ENCODE results near the gene WNT1. TPM values are rescaled to one million over a fixed set of nuclear protein-coding genes. Genes with fewer than 3 reads are reported as not detected.
A peak's percentile ranks its signal among the peaks of the same experiment; 100 is the strongest.

The WNT1 gene
- total RNA-seq, 1 donor from 2014 or later, result not detected

GRCh38 chr12:49017891-49018260, 39.8 kb downstream of the WNT1 start:
- Mint-ChIP-seq H3K4me3 (peak overlapping the region; percentile 90), H3K36me3 (ENCODE audit: low read depth) (peaks cover 41% of the 10 kb centered on the region), H3K4me1 (peaks cover 25% of the 10 kb centered on the region), H3K27me3 (no peaks in the 10 kb centered on the region), H3K9me3 (no peaks in the 10 kb centered on the region), H3K27ac (peak overlapping the region; percentile 91)
- intact Hi-C loops (cut with micrococcal nuclease), result loop anchor here (1.0 kb wide), 3 partner anchors 19 to 113 kb away; partner anchors contain the start of genes DDN and TUBA1B
- peak; percentile 79 for DNase-seq

GRCh38 chr12:49018261-49019119, 40.4 kb downstream of the WNT1 start, which contains the start of gene PRKAG1:
Gene PRKAG1 (minus strand): TSS chr12:49018776. CDS start chr12:49018740, 36 bp downstream.
- peak; percentile 99 for DNase-seq
- H3K9me3 Mint-ChIP-seq, result no peaks in the 10 kb centered on the region
- H3K4me1 Mint-ChIP-seq, result peaks cover 25% of the 10 kb centered on the region
- intact Hi-C loops (cut with micrococcal nuclease), result loop anchor here (1.0 kb wide), 3 partner anchors 19 to 113 kb away; partner anchors contain the start of genes DDN and TUBA1B
- H3K4me3 Mint-ChIP-seq, result peak within 1 kb of the TSS; percentile 90
- no peaks in the 10 kb centered on the region for H3K27me3 Mint-ChIP-seq
- peak within 1 kb of the TSS; percentile 91 for H3K27ac Mint-ChIP-seq
- H3K36me3 Mint-ChIP-seq (ENCODE audit: low read depth), result peaks cover 45% of the 10 kb centered on the region

- no peaks in the 10 kb centered on the region for H3K9me3 Mint-ChIP-seq
- peaks cover 45% of the 10 kb centered on the region for H3K36me3 Mint-ChIP-seq (ENCODE audit: low read depth)
- H3K27ac Mint-ChIP-seq, result peak overlapping the region; percentile 91
- peaks cover 25% of the 10 kb centered on the region for H3K4me1 Mint-ChIP-seq
- no peaks in the 10 kb centered on the region for H3K27me3 Mint-ChIP-seq
- no peak for DNase-seq
- intact Hi-C loops (cut with micrococcal nuclease), result no loop called here
- peak overlapping the region; percentile 90 for H3K4me3 Mint-ChIP-seq
These were observed 41.0 kb downstream of the WNT1 start for GRCh38 chr12:49019120-49019430.

- Mint-ChIP-seq H3K4me1 (peaks cover 25% of the 10 kb centered on the region), H3K9me3 (no peaks in the 10 kb centered on the region), H3K36me3 (ENCODE audit: low read depth) (peaks cover 51% of the 10 kb centered on the region), H3K27ac (peak overlapping the region; percentile 85), H3K4me3 (peak overlapping the region; percentile 90), H3K27me3 (no peaks in the 10 kb centered on the region)
- intact Hi-C loops (cut with micrococcal nuclease), result no loop called here
- DNase-seq, result peak; percentile 82
These were observed 41.6 kb downstream of the WNT1 start for GRCh38 chr12:49019443-49020324.

GRCh38 chr12:49020441-49020840, 42.3 kb downstream of the WNT1 start:
- Mint-ChIP-seq H3K27ac (no peak overlapping the region), H3K27me3 (no peaks in the 10 kb centered on the region), H3K4me3 (no peak overlapping the region), H3K9me3 (no peaks in the 10 kb centered on the region), H3K4me1 (peaks cover 23% of the 10 kb centered on the region), H3K36me3 (ENCODE audit: low read depth) (peaks cover 53% of the 10 kb centered on the region)
- DNase-seq, result no peak
- intact Hi-C loops (cut with micrococcal nuclease), result no loop called here

GRCh38 chr12:49021292-49021915, 43.3 kb downstream of the WNT1 start:
- DNase-seq, result no peak
- Mint-ChIP-seq H3K4me3 (no peak overlapping the region), H3K9me3 (no peaks in the 10 kb centered on the region), H3K27me3 (no peaks in the 10 kb centered on the region), H3K4me1 (peaks cover 21% of the 10 kb centered on the region), H3K27ac (no peak overlapping the region), H3K36me3 (ENCODE audit: low read depth) (peaks cover 59% of the 10 kb centered on the region)
- intact Hi-C loops (cut with micrococcal nuclease), result no loop called here

GRCh38 chr12:49022558-49023178, 44.5 kb downstream of the WNT1 start:
- Mint-ChIP-seq H3K4me3 (no peak overlapping the region), H3K27me3 (no peaks in the 10 kb centered on the region), H3K4me1 (peaks cover 14% of the 10 kb centered on the region), H3K36me3 (ENCODE audit: low read depth) (peaks cover 67% of the 10 kb centered on the region), H3K9me3 (no peaks in the 10 kb centered on the region), H3K27ac (peak overlapping the region; percentile 72)
- intact Hi-C loops (cut with micrococcal nuclease), result no loop called here
- DNase-seq, result no peak

GRCh38 chr12:49023812-49024211, 45.7 kb downstream of the WNT1 start:
- Mint-ChIP-seq H3K9me3 (no peaks in the 10 kb centered on the region), H3K27ac (no peak overlapping the region), H3K36me3 (ENCODE audit: low read depth) (peaks cover 73% of the 10 kb centered on the region), H3K27me3 (no peaks in the 10 kb centered on the region), H3K4me3 (no peak overlapping the region), H3K4me1 (peaks cover 10% of the 10 kb centered on the region)
- intact Hi-C loops (cut with micrococcal nuclease), result no loop called here
- no peak for DNase-seq

- Mint-ChIP-seq H3K9me3 (no peaks in the 10 kb centered on the region), H3K4me3 (no peak overlapping the region), H3K4me1 (peaks cover 5% of the 10 kb centered on the region), H3K36me3 (ENCODE audit: low read depth) (peaks cover 74% of the 10 kb centered on the region), H3K27me3 (no peaks in the 10 kb centered on the region), H3K27ac (no peak overlapping the region)
- intact Hi-C loops (cut with micrococcal nuclease), result no loop called here
- DNase-seq, result no peak
These were observed 46.4 kb downstream of the WNT1 start for GRCh38 chr12:49024543-49024942.

- no peak overlapping the region for H3K4me3 Mint-ChIP-seq
- intact Hi-C loops (cut with micrococcal nuclease), result no loop called here
- peaks cover 74% of the 10 kb centered on the region for H3K36me3 Mint-ChIP-seq (ENCODE audit: low read depth)
These were observed 47.3 kb downstream of the WNT1 start for GRCh38 chr12:49025463-49025862.

GRCh38 chr12:49026101-49026500, 48.0 kb downstream of the WNT1 start:
- no peak for DNase-seq
- Mint-ChIP-seq H3K4me3 (no peak overlapping the region), H3K4me1 (no peaks in the 10 kb centered on the region), H3K9me3 (no peaks in the 10 kb centered on the region), H3K36me3 (ENCODE audit: low read depth) (peaks cover 72% of the 10 kb centered on the region), H3K27ac (no peak overlapping the region), H3K27me3 (no peaks in the 10 kb centered on the region)
- intact Hi-C loops (cut with micrococcal nuclease), result no loop called here

More at GRCh38 chr12:49025463-49025862, 47.3 kb downstream of the WNT1 start:
- no peaks in the 10 kb centered on the region for H3K4me1 Mint-ChIP-seq
- no peaks in the 10 kb centered on the region for H3K27me3 Mint-ChIP-seq
- H3K27ac Mint-ChIP-seq, result no peak overlapping the region
- no peaks in the 10 kb centered on the region for H3K9me3 Mint-ChIP-seq
- DNase-seq, result no peak

GRCh38 chr12:49026678-49027480, 48.8 kb downstream of the WNT1 start:
- Mint-ChIP-seq H3K27ac (no peak overlapping the region), H3K9me3 (no peaks in the 10 kb centered on the region), H3K27me3 (no peaks in the 10 kb centered on the region), H3K4me3 (no peak overlapping the region), H3K4me1 (no peaks in the 10 kb centered on the region), H3K36me3 (ENCODE audit: low read depth) (peaks cover 72% of the 10 kb centered on the region)
- DNase-seq, result no peak
- intact Hi-C loops (cut with micrococcal nuclease), result no loop called here

Measured in activated CD4-positive, alpha-beta T cell treated with anti-CD3 and anti-CD28 coated beads, Interleukin-2, amount 10 ng/mL, durations not matched to agents 24 days and 14 days (primary cell).